H1 (cell line): ENCODE results near the gene CPNE4. TPM values are rescaled to one million over a fixed set of nuclear protein-coding genes. Genes with fewer than 3 reads are reported as not detected.

Source experiments
- CTCF ChIA-PET: fragments of 300-600 bp; sonication (Branson Sonifier 250); formaldehyde crosslinking; loops from one replicate; lab custom pipeline; 2021; ENCODE audit not compliant: partially characterized antibody; lab: Charles Lee
- POLR2A ChIA-PET: fragments of 300-600 bp; sonication (Branson Sonifier 250); formaldehyde crosslinking; loops from one replicate; lab custom pipeline; 2021; ENCODE audit warnings: inconsistent platforms; ENCODE audit not compliant: partially characterized antibody; lab: Charles Lee
- DNase-seq, 2 experiments: peaks; one replicate each; pipeline versions ENCODE4 v3.0.0 to v3.0.0-alpha.2; 2010 to 2022; ENCODE audit warnings: low spot score in 2 of 2, low read depth in 1 of 2, mixed read lengths in 1 of 2
- FAIRE-seq: peaks from 2 replicates; lab custom pipeline; 2011; peaks lifted over from hg19 to GRCh38; lab: Jason Lieb, UNC
- H2AFZ ChIP-seq: 2 replicates; pipeline ENCODE4 v1.8.1; 2012; ENCODE audit warnings: low read length, inconsistent platforms
- H2AK5ac ChIP-seq: 2 replicates; pipeline ENCODE4 v1.6.1; 2013; ENCODE audit warnings: low read depth, low read length
- H2BK120ac ChIP-seq: replicated peaks from 2 replicates; pipeline ENCODE3; 2013; ENCODE audit warnings: low read depth, low read length, inconsistent platforms
- H2BK12ac ChIP-seq: 2 replicates; pipeline ENCODE4 v1.6.1; 2013; ENCODE audit warnings: low read depth, low read length
- H2BK15ac ChIP-seq: 2 replicates; pipeline ENCODE4 v1.6.1; 2013; ENCODE audit warnings: low read length
- H2BK20ac ChIP-seq: 2 replicates; pipeline ENCODE4 v1.6.1; 2013; ENCODE audit warnings: low read length
- H2BK5ac ChIP-seq: 2 replicates; pipeline ENCODE4 v1.6.1; 2013; ENCODE audit warnings: low read depth, low read length
- H3K14ac ChIP-seq: 2 replicates; pipeline ENCODE4 v1.6.1; 2013; ENCODE audit warnings: inconsistent platforms; ENCODE audit not compliant: insufficient read length
- H3K18ac ChIP-seq: 2 replicates; pipeline ENCODE4 v1.6.1; 2013; ENCODE audit warnings: low read length; ENCODE audit errors: extremely low read depth
- H3K23ac ChIP-seq: 2 replicates; pipeline ENCODE4 v1.6.1; 2013; ENCODE audit warnings: inconsistent platforms; ENCODE audit not compliant: insufficient read length
- H3K23me2 ChIP-seq: 2 replicates; pipeline ENCODE4 v1.6.1; 2013; ENCODE audit warnings: low read depth, low read length
- H3K27ac ChIP-seq: 2 replicates; pipeline ENCODE4 v1.6.1; 2011; ENCODE audit warnings: low read depth, low read length, inconsistent platforms
- H3K27me3 ChIP-seq, 4 experiments: replicated peaks in 1 of 4; 1 replicate in 1 of 4; 2 replicates in 3 of 4; pipeline versions ENCODE4 v1.6.1 to v1.8.1; 2011 to 2013; ENCODE audit warnings: low read length in 3 of 4, mild to moderate bottlenecking in 3 of 4, inconsistent platforms in 2 of 4, mixed read lengths in 2 of 4, moderate library complexity in 1 of 4; ENCODE audit not compliant: control insufficient read depth in 3 of 4, insufficient read depth in 3 of 4; ENCODE audit errors: extremely low read depth in 1 of 4
- H3K36me3 ChIP-seq, 4 experiments: 2 replicates each; pipeline versions ENCODE4 v1.6.1 to v1.8.1; 2011 to 2013; ENCODE audit warnings: mild to moderate bottlenecking in 4 of 4, low read length in 3 of 4, moderate library complexity in 2 of 4, control low read depth in 1 of 4, inconsistent platforms in 1 of 4; ENCODE audit not compliant: insufficient read depth in 4 of 4, control insufficient read depth in 2 of 4
- H3K4ac ChIP-seq: replicated peaks from 2 replicates; pipeline ENCODE3; 2013; ENCODE audit warnings: low read length, low read depth, mixed read lengths, inconsistent platforms; ENCODE audit not compliant: insufficient read length
- H3K4me1 ChIP-seq, 4 experiments: replicated peaks in 1 of 4; 1 replicate in 1 of 4; 2 replicates in 3 of 4; pipeline versions ENCODE4 v1.6.1 to v1.8.1; 2011 to 2013; ENCODE audit warnings: low read length in 3 of 4, inconsistent platforms in 2 of 4, mixed read lengths in 1 of 4; ENCODE audit not compliant: insufficient read depth in 4 of 4, control insufficient read depth in 3 of 4
- H3K4me2 ChIP-seq, 2 experiments: 2 replicates each; pipeline versions ENCODE4 v1.6.1 to v1.8.1; 2011 to 2013; ENCODE audit warnings: low read depth in 2 of 2, low read length in 2 of 2, control low read depth in 1 of 2, inconsistent platforms in 1 of 2, mild to moderate bottlenecking in 1 of 2; ENCODE audit not compliant: insufficient read depth in 1 of 2
- H3K4me3 ChIP-seq, 4 experiments: fragments of 200-600, 300-600 bp in 1 of 4; sonication (generic), shearing (Covaris generic), sonication (Bioruptor Twin) in 1 of 4; 2 replicates each; pipeline versions ENCODE4 v1.5.1 to v1.8.1; 2011 to 2016; ENCODE audit warnings: low read length in 4 of 4, low read depth in 3 of 4, control low read depth in 2 of 4, inconsistent platforms in 2 of 4, mild to moderate bottlenecking in 2 of 4, mixed read lengths in 1 of 4, moderate library complexity in 1 of 4; ENCODE audit not compliant: insufficient read depth in 2 of 4; ENCODE audit errors: extremely low read depth in 1 of 4
- H3K56ac ChIP-seq: replicated peaks from 2 replicates; pipeline ENCODE3; 2013; ENCODE audit warnings: low read depth, mild to moderate bottlenecking, mixed read lengths, low read length, inconsistent platforms; ENCODE audit not compliant: insufficient read length
- H3K79me1 ChIP-seq: 2 replicates; pipeline ENCODE4 v1.6.1; 2013; ENCODE audit warnings: low read depth, low read length, control low read depth
- H3K79me2 ChIP-seq, 2 experiments: 2 replicates each; pipeline versions ENCODE4 v1.6.1 to v1.8.1; 2012 to 2013; ENCODE audit warnings: low read length in 2 of 2, mild to moderate bottlenecking in 2 of 2, inconsistent platforms in 1 of 2; ENCODE audit not compliant: insufficient read depth in 2 of 2, control insufficient read depth in 1 of 2
- H3K9ac ChIP-seq, 4 experiments: replicated peaks in 1 of 4; 1 replicate in 1 of 4; 2 replicates in 3 of 4; pipeline versions ENCODE4 v1.6.1 to v1.8.1; 2011 to 2013; ENCODE audit warnings: low read depth in 3 of 4, low read length in 3 of 4, control low read depth in 2 of 4, mild to moderate bottlenecking in 2 of 4, moderate library complexity in 2 of 4, inconsistent platforms in 1 of 4; ENCODE audit errors: extremely low read depth in 1 of 4
- H3K9me3 ChIP-seq, 2 experiments: 2 replicates each; pipeline versions ENCODE4 v1.6.1 to v1.8.1; 2012 to 2013; ENCODE audit warnings: mild to moderate bottlenecking in 2 of 2, moderate library complexity in 2 of 2, control low read depth in 1 of 2, inconsistent platforms in 1 of 2, low read depth in 1 of 2, low read length in 1 of 2, mixed read lengths in 1 of 2; ENCODE audit not compliant: insufficient read depth in 2 of 2
- H4K20me1 ChIP-seq, 2 experiments: replicated peaks in 1 of 2; 2 replicates each; pipeline versions ENCODE3 to v1.8.1; 2011 to 2013; ENCODE audit warnings: inconsistent platforms in 2 of 2, low read length in 2 of 2, mild to moderate bottlenecking in 1 of 2; ENCODE audit not compliant: insufficient read depth in 2 of 2, control insufficient read depth in 1 of 2
- H4K5ac ChIP-seq: 2 replicates; pipeline ENCODE4 v1.6.1; 2013; ENCODE audit warnings: low read length, low read depth, mixed read lengths, inconsistent platforms; ENCODE audit not compliant: insufficient read length
- H4K8ac ChIP-seq: 2 replicates; pipeline ENCODE4 v1.8.0; 2013; ENCODE audit warnings: mild to moderate bottlenecking, moderate library complexity, low read length, inconsistent platforms; ENCODE audit not compliant: insufficient read depth; ENCODE audit errors: extremely low read depth
- H4K91ac ChIP-seq: replicated peaks from 2 replicates; pipeline ENCODE3; 2013; ENCODE audit warnings: low read length, mixed read lengths, inconsistent platforms; ENCODE audit not compliant: insufficient read length
- BACH1 ChIP-seq: IDR thresholded peaks from 2 replicates; pipeline ENCODE4 v1.6.1; 2012; ENCODE audit warnings: low read length, improper control_type of control experiment
- EGR1 ChIP-seq: IDR thresholded peaks from 2 replicates; pipeline ENCODE4 v1.6.1; 2011; ENCODE audit warnings: low read depth, low read length, borderline replicate concordance
- EZH2 ChIP-seq: fragments of 200-600 bp; sonication (generic); IDR thresholded peaks from 2 replicates; pipeline ENCODE4 v1.7.1; 2012; ENCODE audit warnings: low read depth, mild to moderate bottlenecking, moderate library complexity, low read length, inconsistent platforms; ENCODE audit not compliant: severe bottlenecking
- FOSL1 ChIP-seq: IDR thresholded peaks from 2 replicates; pipeline ENCODE4 v1.6.1; 2011; ENCODE audit warnings: mild to moderate bottlenecking, low read depth, low read length, moderate library complexity; ENCODE audit not compliant: insufficient read depth
- GTF2F1 ChIP-seq: IDR thresholded peaks from 2 replicates; pipeline ENCODE4 v1.6.1; 2012; ENCODE audit warnings: low read depth, low read length, improper control_type of control experiment, borderline replicate concordance
- KDM1A ChIP-seq: fragments of 200-600, 300-600 bp; sonication (generic); IDR thresholded peaks from 2 replicates; pipeline ENCODE4 v1.7.1; 2016; ENCODE audit warnings: mild to moderate bottlenecking, low read length, borderline replicate concordance
- KDM4A ChIP-seq: IDR thresholded peaks from one replicate; pipeline ENCODE4 v1.7.1; 2012; ENCODE audit warnings: low read depth, mild to moderate bottlenecking, moderate library complexity, low read length, inconsistent platforms; ENCODE audit not compliant: severe bottlenecking
- POLR2AphosphoS5 ChIP-seq: IDR thresholded peaks from 2 replicates; pipeline ENCODE4 v1.6.1; 2011; ENCODE audit warnings: low read depth, low read length
- RNF2 ChIP-seq: fragments of 200-900, 300-1000 bp; sonication (generic); IDR thresholded peaks from 2 replicates; pipeline ENCODE4 v1.7.1; 2016; ENCODE audit warnings: borderline replicate concordance, low read depth, mild to moderate bottlenecking, antibody characterized with exemption, low read length; ENCODE audit not compliant: poor library complexity, severe bottlenecking; ENCODE audit errors: missing control alignments
- SAP30 ChIP-seq: fragments of 300-600 bp; sonication (generic); IDR thresholded peaks from 2 replicates; pipeline ENCODE4 v1.7.1; 2012; ENCODE audit warnings: low read length, moderate library complexity, mild to moderate bottlenecking, inconsistent platforms; ENCODE audit not compliant: insufficient read depth, insufficient replicate concordance
- SIN3A ChIP-seq, 2 experiments: IDR thresholded peaks in 1 of 2; conservative IDR thresholded peaks in 1 of 2; 2 replicates each; pipeline ENCODE4 v1.6.1; 2011 to 2012; ENCODE audit warnings: low read length in 2 of 2, improper control_type of control experiment in 1 of 2, low read depth in 1 of 2, mild to moderate bottlenecking in 1 of 2
- USF2 ChIP-seq: IDR thresholded peaks from 2 replicates; pipeline ENCODE4 v1.6.1; 2011; ENCODE audit warnings: low read length, improper control_type of control experiment
- YY1 ChIP-seq: IDR thresholded peaks from 2 replicates; pipeline ENCODE4 v1.6.1; 2011; ENCODE audit warnings: low read depth, mild to moderate bottlenecking, low read length
- WGBS, 2 experiments: shearing (Covaris generic) in 1 of 2; methylation state at CpG; one replicate each; pipeline versions ENCODE4 v1.1.6 to v1.1.7; 2013 to 2015; ENCODE audit warnings: low lambda C conversion rate in 2 of 2, mixed read lengths in 2 of 2, inconsistent platforms in 1 of 2, low coverage in 1 of 2, missing lambda C conversion rate in 1 of 2; ENCODE audit not compliant: insufficient replicate concordance in 2 of 2, insufficient coverage in 1 of 2, insufficient read length in 1 of 2; ENCODE audit errors: extremely low coverage in 1 of 2, missing lambda C conversion rate in 1 of 2; 5-methylcytosine and 5-hydroxymethylcytosine counted together
- polyA plus RNA-seq, 7 experiments: library from polyadenylated mRNA; depleted of rRNA in 3 of 7; stranded (reverse) in 5 of 7; unstranded in 2 of 7; fragments of >200 nt in 5 of 7; fragments of 200-250 nt in 2 of 7; gene quantifications; 1 replicate in 5 of 7; 2 replicates in 1 of 7; 4 replicates in 1 of 7; pipeline versions ENCODE4 v1.2.1 to v1.2.3, GENCODE V29; 2011 to 2013; ENCODE audit warnings: missing spikeins in 2 of 7, mixed read lengths in 2 of 7
- total RNA-seq: library from RNA; stranded (reverse); fragmentation: NEBNext Ultra II Directional; extraction: Animal tissue kit (Norgen Biotek cat#: 25700); gene quantifications from 2 replicates; pipeline ENCODE4 v1.2.1, GENCODE V29; 2021

CPNE4 gene
- total and polyA plus RNA-seq, 2 of the 8 experiments (the other 6 are each of a cell fraction or from before 2014, with no cell fraction given), result 0.82 to 3.8 TPM

GRCh38 chr3:131612745-131613144 is 422.1 kb downstream of the CPNE4 start:
- no peak overlapping the region for H3K9ac ChIP-seq
- H2AK5ac ChIP-seq, result no peak overlapping the region
- H3K27me3 ChIP-seq, result no peaks in the 10 kb centered on the region
- H3K9me3 ChIP-seq, result no peaks in the 10 kb centered on the region
- H3K23ac ChIP-seq, result no peak overlapping the region
- no peak overlapping the region for H2BK15ac ChIP-seq
- no peaks in the 10 kb centered on the region for H3K79me2 ChIP-seq
- H3K4me2 ChIP-seq, result no peak overlapping the region
- no peaks in the 10 kb centered on the region for H3K23me2 ChIP-seq
- no peak overlapping the region for H2BK12ac ChIP-seq
- H3K4me3 ChIP-seq, result no peak overlapping the region
- no peak overlapping the region for H2BK20ac ChIP-seq
- no peaks in the 10 kb centered on the region for H4K20me1 ChIP-seq
- no peaks in the 10 kb centered on the region for H3K4me1 ChIP-seq
- no peak overlapping the region for H2AFZ ChIP-seq
- ChIA-PET CTCF (interaction anchor here (1.3 to 1.8 kb wide), 2 partner anchors 39 to 64 kb away, joined by 3 to 5 read pairs; no protein-coding TSS in a partner anchor), POLR2A (no interaction called here)
- DNase-seq (no peak), FAIRE-seq (no peak)
- H2BK5ac ChIP-seq, result no peak overlapping the region
- no peak overlapping the region for H3K14ac ChIP-seq
- H4K5ac ChIP-seq, result no peak overlapping the region
- no peak overlapping the region for H4K91ac ChIP-seq
- H3K79me1 ChIP-seq, result no peaks in the 10 kb centered on the region
- no peak overlapping the region for H3K18ac ChIP-seq
- no peak overlapping the region for H4K8ac ChIP-seq
- no peak overlapping the region for H3K56ac ChIP-seq
- WGBS, 2 experiments, result 78% methylated on average over 1 of the region's 1 CpG; no CpG with 5 or more reads in 1 of the 2 experiments
- no peak overlapping the region for H3K27ac ChIP-seq
- H3K4ac ChIP-seq, result no peak overlapping the region
- no peak overlapping the region for H2BK120ac ChIP-seq
- no peaks in the 10 kb centered on the region for H3K36me3 ChIP-seq
- TF ChIP-seq GTF2F1, result no peak
- TF ChIP-seq SIN3A (conservative IDR thresholded peaks at IDR 0.05 in 1 of 2, IDR thresholded peaks at IDR 0.05 in 1 of 2; ENCODE audit: low read depth in 1 of 2, low read length in 2 of 2), result no peak
- no peak for TF ChIP-seq KDM1A
- TF ChIP-seq EZH2, result no peak
- TF ChIP-seq SAP30, result no peak
- TF ChIP-seq EGR1, result no peak
- TF ChIP-seq POLR2AphosphoS5, result no peak
- no peak for TF ChIP-seq KDM4A
- no peak for TF ChIP-seq FOSL1
- no peak for TF ChIP-seq USF2
- TF ChIP-seq YY1, result no peak
- TF ChIP-seq BACH1, result no peak
- TF ChIP-seq RNF2, result no peak
